A673 (cell line): Measurements from ENCODE around the gene PLCE1. TPM values are rescaled to one million over a fixed set of nuclear protein-coding genes. Genes with fewer than 3 reads are reported as not detected.

Source experiments
- BruUV-seq: library from RNA; stranded (reverse); fragments of 400-500 nt; replicated peaks from 2 replicates; lab custom pipeline; 2021; lab: Mats Ljungman, UMichigan
- CTCF ChIA-PET: fragments of 300-600 bp; sonication (Branson Sonifier 250); formaldehyde crosslinking; loops from one replicate; lab custom pipeline; 2022; ENCODE audit warnings: antibody characterized with exemption; lab: Charles Lee
- POLR2A ChIA-PET: fragments of 300-600 bp; sonication (Branson Sonifier 250); formaldehyde crosslinking; loops from one replicate; lab custom pipeline; 2022; ENCODE audit warnings: antibody characterized with exemption; ENCODE audit not compliant: low non-redundant PET; lab: Charles Lee
- DNase-seq: peaks from one replicate; pipeline ENCODE4 v3.0.0-alpha.2; 2015; ENCODE audit warnings: low spot score
- H3K27ac ChIP-seq: fragments of 200-600 bp; sonication (generic); 2 replicates; pipeline ENCODE4 v1.5.1; 2016; ENCODE audit warnings: mixed run types, low read depth, mild to moderate bottlenecking, mixed read lengths, antibody characterized with exemption, low read length; ENCODE audit not compliant: poor library complexity, severe bottlenecking
- H3K27me3 ChIP-seq: fragments of 200-600 bp; sonication (generic); replicated peaks from 2 replicates; pipeline ENCODE4 v1.6.1; 2017; ENCODE audit warnings: mixed run types, low read depth, mild to moderate bottlenecking, mixed read lengths, antibody characterized with exemption, low read length; ENCODE audit not compliant: insufficient read depth, poor library complexity
- H3K36me3 ChIP-seq: fragments of 200-600 bp; sonication (generic); 2 replicates; pipeline ENCODE4 v1.6.1; 2016; ENCODE audit warnings: mixed run types, mild to moderate bottlenecking, mixed read lengths, antibody characterized with exemption, low read length; ENCODE audit not compliant: insufficient read depth, poor library complexity, severe bottlenecking
- H3K4me1 ChIP-seq: fragments of 200-600 bp; sonication (generic); 2 replicates; pipeline ENCODE4 v1.6.1; 2017; ENCODE audit warnings: mixed run types, mild to moderate bottlenecking, mixed read lengths, antibody characterized with exemption, low read length; ENCODE audit not compliant: insufficient read depth, poor library complexity, severe bottlenecking
- H3K4me3 ChIP-seq: fragments of 200-600 bp; sonication (generic); 2 replicates; pipeline ENCODE4 v1.5.1; 2016; ENCODE audit warnings: low read depth, mixed run types, mild to moderate bottlenecking, mixed read lengths, low read length; ENCODE audit not compliant: poor library complexity, severe bottlenecking
- H3K9me3 ChIP-seq: fragments of 200-600 bp; sonication (generic); 2 replicates; pipeline ENCODE4 v1.6.1; 2016; ENCODE audit warnings: mixed run types, low read depth, mild to moderate bottlenecking, mixed read lengths, antibody characterized with exemption, low read length; ENCODE audit not compliant: poor library complexity, severe bottlenecking
- CTCF ChIP-seq: fragments of 300-800, 200-600 bp; sonication (generic); conservative IDR thresholded peaks from 2 replicates; pipeline ENCODE4 v1.5.1; 2017; ENCODE audit warnings: low read depth, mild to moderate bottlenecking, antibody characterized with exemption, low read length, moderate library complexity, mixed read lengths
- EZH2 ChIP-seq: fragments of 200-600 bp; sonication (generic); IDR thresholded peaks from 2 replicates; pipeline ENCODE4 v1.6.1; 2017; ENCODE audit warnings: borderline replicate concordance, low read depth, mild to moderate bottlenecking, mixed read lengths, antibody characterized with exemption, low read length; ENCODE audit not compliant: poor library complexity, severe bottlenecking
- intact Hi-C: fragments of 100-400 bp; cut with micrococcal nuclease; formaldehyde crosslinking; loops from one replicate; pipeline ENCODE4 v1.10.0; 2022; ENCODE audit not compliant: unreplicated experiment
- total RNA-seq: library from RNA; stranded (reverse); gene quantifications from 2 replicates; pipeline ENCODE4 v1.2.3, GENCODE V29; 2021

PLCE1 gene
- total RNA-seq, 1 experiment from 2014 or later = 0.26 TPM

GRCh38 chr10:93980486-93980885 is 13.2 kb upstream of the PLCE1 start:
- no peaks in the 10 kb centered on the region for H3K36me3 ChIP-seq
- intact Hi-C loops = no loop called here
- ChIA-PET POLR2A (no interaction called here), CTCF (no interaction called here)
- BruUV-seq = no TSS peak
- H3K4me3 ChIP-seq = no peak overlapping the region
- TF ChIP-seq CTCF (no peak), EZH2 (no peak)
- H3K4me1 ChIP-seq = no peaks in the 10 kb centered on the region
- H3K27me3 ChIP-seq = peaks cover 4% of the 10 kb centered on the region
- no peak overlapping the region for H3K27ac ChIP-seq
- H3K9me3 ChIP-seq = no peaks in the 10 kb centered on the region
- no peak for DNase-seq

DNA sequence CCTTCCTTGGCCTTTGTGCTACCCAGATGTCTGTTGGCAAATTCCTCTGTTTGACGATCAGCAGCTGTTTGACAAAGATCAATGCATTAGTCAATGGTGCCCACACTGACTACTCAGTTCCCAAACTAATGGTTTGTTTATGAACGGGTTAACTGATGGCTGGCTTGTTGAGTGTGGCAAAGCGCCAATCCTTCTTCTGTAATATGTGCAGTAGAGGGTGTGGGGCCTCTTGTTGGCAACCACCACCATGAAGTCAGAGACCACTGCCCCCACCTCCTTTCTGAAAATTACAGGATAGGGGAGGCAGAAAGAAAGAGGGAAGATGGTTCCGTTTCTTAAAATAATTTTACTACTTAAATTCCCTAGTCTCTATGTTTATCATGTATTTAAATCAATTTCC is 2.6 kb upstream of the PLCE1 start:
- intact Hi-C loops = no loop called here
- DNase-seq = no peak
- H3K27me3 ChIP-seq = peaks cover 55% of the 10 kb centered on the region
- no peak for TF ChIP-seq EZH2
- TF ChIP-seq CTCF = no peak
- no TSS peak for BruUV-seq
- H3K9me3 ChIP-seq = no peaks in the 10 kb centered on the region
- ChIA-PET POLR2A (no interaction called here), CTCF (no interaction called here)
- no peak overlapping the region for H3K4me3 ChIP-seq
- no peaks in the 10 kb centered on the region for H3K36me3 ChIP-seq
- no peak overlapping the region for H3K27ac ChIP-seq
- H3K4me1 ChIP-seq = no peaks in the 10 kb centered on the region

DNA sequence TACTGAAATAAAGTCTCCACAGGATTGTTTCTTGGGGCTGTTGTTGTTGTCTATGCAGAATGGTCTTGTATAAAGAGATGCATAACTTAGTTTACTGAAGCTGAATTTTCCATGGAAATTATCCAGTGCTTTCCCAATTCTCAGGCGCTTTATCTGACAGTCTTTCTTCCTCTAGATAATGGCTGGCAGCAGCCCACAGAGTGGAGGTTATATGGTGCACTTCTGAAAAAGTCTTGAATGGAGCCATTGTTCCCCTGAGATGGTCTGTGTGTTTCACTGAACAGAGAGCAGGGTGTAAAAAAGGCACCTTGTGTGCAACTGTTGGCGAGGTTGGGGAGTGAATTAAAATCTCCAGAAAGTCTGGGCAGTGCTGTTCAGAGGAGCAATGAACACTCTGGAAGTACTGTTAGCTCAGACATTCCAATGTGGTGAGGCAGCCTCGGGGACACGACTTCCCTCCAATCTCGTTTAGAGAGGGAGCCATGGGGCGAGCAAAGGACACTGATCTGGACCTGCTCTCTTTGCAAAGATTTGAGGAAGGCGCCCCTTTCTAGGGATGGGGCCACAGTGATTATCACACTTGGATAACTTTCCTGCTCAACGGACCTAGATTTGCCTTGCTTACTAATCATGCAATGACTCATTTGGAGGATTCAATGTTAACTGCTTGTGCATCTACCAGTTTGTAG is 2.0 kb upstream of the PLCE1 start:
- POLR2A ChIA-PET = no interaction called here
- H3K27me3 ChIP-seq = peaks cover 61% of the 10 kb centered on the region
- no TSS peak for BruUV-seq

More for the DNA sequence above, 2.0 kb upstream of the PLCE1 start:
- intact Hi-C loops = no loop called here
- no peak for TF ChIP-seq EZH2
- TF ChIP-seq CTCF = no peak
- H3K4me1 ChIP-seq = no peaks in the 10 kb centered on the region
- CTCF ChIA-PET = no interaction called here
- no peaks in the 10 kb centered on the region for H3K36me3 ChIP-seq
- H3K4me3 ChIP-seq = no peak overlapping the region
- no peaks in the 10 kb centered on the region for H3K9me3 ChIP-seq
- peak; percentile 40 for DNase-seq
- no peak overlapping the region for H3K27ac ChIP-seq
